GM12874 (cell line): ENCODE results near the gene ABHD11.

Experiments
- TF ChIP-seq, protein P1 (sequence below): IDR thresholded peaks from 2 replicates; pipeline ENCODE4 v1.5.1; 2011; ENCODE audit warnings: low read depth, mild to moderate bottlenecking, control low read depth, low read length, moderate library complexity; ENCODE audit not compliant: insufficient read depth

ABHD11 gene

DNA sequence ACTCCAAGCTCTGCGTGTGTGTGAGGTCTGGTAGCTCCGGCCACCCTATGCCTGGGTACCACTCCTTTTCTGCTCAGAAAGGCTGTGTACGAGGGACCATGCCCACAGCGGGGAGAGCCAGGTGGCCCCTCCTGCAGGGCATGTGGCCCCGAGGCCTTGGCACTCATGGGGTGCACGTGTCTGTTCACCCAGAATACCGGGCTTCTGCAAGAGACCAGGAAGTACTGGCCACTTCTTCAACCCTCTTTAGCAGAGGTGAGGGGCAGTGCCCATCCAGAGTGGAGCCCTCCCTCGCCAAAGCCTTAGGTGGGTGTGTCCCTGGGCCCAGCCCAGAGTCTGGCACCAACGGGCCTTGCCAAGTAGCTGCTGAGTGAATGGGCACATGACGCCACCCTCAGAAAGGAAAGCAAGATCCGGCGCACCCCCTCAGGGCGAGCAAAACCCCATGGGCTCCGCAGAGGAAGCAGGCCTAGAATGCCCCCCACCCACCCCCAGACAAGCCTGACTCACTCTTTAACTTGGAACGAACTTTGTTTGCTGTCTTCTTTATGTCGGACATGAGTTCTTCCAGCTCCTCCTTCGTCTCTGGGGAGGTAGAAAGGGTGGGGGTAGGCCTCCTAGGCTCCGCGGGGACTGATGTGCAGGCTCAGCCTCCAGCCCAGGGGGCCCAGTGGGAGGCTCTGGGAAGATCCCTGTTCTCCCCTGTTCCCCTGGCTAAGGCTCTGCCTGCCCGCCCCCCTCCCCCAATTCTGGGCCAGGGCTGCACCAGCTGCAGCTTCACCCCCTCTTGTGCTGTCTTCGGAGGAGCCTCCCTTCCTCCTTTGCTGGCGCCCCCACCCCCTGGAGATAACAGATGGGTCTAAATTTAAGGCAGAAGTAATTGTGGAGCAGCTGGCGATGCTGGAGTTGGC is 33.7 kb downstream of the ABHD11 start:
- TF ChIP-seq, protein P1, sequence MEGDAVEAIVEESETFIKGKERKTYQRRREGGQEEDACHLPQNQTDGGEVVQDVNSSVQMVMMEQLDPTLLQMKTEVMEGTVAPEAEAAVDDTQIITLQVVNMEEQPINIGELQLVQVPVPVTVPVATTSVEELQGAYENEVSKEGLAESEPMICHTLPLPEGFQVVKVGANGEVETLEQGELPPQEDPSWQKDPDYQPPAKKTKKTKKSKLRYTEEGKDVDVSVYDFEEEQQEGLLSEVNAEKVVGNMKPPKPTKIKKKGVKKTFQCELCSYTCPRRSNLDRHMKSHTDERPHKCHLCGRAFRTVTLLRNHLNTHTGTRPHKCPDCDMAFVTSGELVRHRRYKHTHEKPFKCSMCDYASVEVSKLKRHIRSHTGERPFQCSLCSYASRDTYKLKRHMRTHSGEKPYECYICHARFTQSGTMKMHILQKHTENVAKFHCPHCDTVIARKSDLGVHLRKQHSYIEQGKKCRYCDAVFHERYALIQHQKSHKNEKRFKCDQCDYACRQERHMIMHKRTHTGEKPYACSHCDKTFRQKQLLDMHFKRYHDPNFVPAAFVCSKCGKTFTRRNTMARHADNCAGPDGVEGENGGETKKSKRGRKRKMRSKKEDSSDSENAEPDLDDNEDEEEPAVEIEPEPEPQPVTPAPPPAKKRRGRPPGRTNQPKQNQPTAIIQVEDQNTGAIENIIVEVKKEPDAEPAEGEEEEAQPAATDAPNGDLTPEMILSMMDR: no peak

DNA sequence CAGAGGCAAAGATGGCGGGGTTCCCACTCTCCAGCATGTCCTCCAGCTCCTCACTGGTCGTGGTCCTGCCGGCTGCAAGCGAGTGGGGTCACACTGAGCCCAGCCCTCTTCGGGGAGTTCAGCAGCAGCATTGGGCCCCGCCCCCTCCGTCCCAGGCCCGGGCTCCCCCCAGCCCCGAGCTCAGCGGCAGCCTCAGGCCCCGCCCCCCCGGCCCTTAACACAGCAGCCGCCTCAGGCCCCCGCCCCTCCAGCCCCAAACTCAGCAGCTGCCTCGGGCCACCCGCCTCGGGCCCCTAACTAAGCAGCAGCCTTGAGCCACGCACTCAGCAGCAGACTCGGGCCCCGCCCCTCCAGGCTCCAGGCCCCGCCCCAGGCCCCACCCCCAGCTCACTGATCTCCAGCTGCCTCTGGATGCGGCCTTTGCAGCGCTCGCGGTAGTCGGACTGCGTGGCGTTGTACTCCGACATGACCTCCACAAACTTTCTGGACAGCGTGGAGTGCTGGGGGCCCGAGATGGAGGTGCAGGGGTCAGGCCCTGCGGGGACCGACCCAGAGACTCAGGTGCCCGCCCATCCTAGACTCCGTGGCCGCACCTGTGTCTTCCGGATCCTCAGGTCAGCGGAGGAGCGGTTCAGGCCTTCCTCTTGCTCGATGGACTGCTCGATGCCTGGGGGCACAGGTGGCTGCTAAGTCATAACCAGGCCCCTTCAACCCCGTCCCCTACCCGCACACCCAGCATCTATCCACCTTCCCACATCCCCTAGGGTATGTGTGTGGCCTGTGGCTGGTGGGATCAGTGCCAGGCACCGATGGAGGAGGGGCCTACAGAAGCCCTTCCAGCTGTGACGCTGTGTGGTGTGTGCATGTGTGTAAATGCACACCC is 34.6 kb downstream of the ABHD11 start:
- TF ChIP-seq, protein P1: no peak

DNA sequence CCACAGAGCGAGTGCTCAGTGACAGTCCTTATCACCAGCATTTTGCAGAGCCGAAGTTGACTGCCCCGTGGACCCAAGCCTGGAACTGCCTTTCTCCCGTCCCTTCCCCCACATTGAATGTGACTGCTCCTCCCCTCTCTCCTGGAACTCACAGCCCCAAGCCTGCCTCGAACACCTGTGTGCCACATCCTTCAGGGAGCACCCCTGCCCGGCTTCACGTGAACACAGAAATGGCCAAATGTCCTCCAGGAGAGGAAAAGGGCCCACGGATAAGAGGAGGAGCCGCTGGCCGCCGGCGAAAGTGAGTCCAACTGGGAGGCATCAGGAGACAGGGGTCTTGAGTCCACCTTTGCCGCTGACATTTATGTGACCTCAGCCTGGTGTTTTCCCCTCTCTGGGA is 35.4 kb downstream of the ABHD11 start:
- TF ChIP-seq, protein P1: no peak

DNA sequence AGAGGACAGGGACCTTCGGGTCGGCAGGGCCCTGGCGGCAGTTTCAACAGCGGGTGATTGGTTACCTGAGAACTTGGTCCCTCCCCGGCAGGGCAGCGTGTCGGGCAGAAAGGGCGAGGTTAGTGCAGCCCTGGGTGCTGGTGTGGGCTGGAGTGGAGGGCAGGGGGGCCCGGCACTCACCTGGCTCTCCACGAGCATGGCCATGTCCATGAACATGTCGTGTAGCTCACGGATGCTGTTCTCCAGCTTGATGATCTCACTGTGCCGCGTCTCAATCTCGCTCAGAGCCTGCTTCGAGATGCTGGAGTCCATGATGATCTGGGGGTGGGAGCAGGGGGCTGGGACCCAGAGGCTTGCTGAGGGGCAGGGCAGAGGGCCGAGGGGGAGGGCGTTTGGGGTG is 35.9 kb downstream of the ABHD11 start:
- TF ChIP-seq, protein P1: no peak

DNA sequence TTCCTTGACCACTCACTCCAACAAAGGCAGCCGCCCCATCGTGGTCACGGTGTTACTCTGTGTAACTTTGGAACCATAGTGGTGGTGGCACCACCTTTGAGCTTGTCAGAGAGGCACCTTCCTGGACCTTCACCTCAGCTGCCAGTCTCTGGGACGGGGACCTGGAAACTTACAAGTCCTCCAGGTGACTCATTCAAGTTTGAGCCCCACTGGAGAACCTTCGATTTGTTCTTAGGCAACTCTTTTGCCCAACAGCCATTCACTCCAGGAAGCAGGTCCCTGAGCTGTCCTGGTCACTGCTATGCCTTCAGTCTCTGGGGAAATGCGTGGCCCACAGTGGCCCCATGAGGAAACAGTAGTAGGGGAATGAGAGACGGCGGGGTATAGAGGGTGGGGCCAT is 36.4 kb downstream of the ABHD11 start:
- TF ChIP-seq, protein P1: no peak

DNA sequence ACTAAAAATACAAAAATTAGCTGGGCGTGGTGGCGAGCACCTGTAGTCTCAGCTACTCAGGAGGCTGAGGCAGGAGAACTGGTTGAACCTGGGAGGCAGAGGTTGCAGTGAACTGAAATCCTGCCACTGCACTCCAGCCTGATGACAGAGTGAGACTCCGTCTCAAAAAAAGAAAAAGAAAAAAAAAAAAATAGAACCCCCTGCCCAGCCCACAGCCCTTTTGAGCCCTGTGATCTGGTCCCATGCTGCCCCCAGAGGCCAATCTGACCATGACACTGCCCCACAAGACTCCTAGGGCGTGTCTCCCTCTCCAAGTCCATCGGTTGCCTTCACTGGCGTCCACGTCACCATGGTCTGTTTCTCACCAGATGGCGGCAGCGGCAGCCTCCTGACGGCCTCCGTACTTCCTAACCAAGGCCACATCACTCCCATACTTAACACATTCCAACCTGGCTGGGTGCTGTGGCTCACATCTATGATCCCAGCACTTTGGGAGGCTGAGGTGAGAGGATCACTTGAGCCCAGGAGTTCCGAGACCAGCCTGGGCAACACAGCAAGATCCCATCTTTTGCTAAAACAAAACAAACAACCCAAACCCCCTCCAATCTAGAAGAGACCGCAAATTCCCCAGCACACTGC is 37.1 kb downstream of the ABHD11 start:
- TF ChIP-seq, protein P1: peak; percentile 69

DNA sequence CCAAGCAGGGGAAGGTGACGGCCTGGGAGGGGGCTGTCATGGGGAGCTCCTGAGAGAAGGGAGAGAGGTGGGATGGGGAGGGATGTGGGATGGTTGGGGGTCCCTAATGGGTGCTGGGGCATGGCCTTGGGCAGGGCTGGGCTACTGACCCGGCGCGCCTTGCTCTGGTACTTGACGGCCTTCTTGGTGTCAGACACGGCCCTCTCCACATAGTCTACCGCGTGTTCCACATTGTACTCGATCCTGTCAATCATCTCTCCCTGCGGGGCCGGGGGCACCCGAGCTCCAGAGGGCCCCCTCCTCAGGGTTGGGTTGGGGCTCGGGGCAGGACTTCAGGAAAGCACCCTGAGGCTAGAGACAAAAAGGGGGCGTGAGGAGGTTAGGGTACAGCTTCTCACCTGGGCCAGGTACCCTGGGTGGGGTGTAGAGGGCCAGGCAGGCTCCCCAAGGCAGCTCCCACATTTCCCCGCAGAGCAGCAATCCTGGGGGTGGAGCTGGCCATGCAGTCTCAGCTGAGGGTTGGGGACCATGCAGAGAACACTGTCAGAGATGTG is 37.9 kb downstream of the ABHD11 start:
- TF ChIP-seq, protein P1: no peak
